B cell (primary cell): ENCODE results near the gene DESI2. TPM values are rescaled to one million over a fixed set of nuclear protein-coding genes. Genes with fewer than 3 reads are reported as not detected.

ENCODE experiments used
- ATAC-seq: fragments of 200-7000 bp; cut with Tn5 transposase; one replicate; pipeline ENCODE4 v1.10.0; 2021; ENCODE audit warnings: low read depth, mild to moderate bottlenecking, moderate number of reproducible peaks, moderate library complexity
- CTCF ChIA-PET: fragments of 350-600 bp; sonication (Branson Sonifier 250); formaldehyde crosslinking; loops from one replicate; lab custom pipeline; 2021; ENCODE audit warnings: antibody characterized with exemption, inconsistent platforms; lab: Charles Lee
- POLR2A ChIA-PET: fragments of 350-600 bp; sonication (Branson Sonifier 250); formaldehyde crosslinking; loops from one replicate; lab custom pipeline; 2021; ENCODE audit warnings: antibody characterized with exemption; lab: Charles Lee
- DNase-seq: peaks from one replicate; pipeline ENCODE4 v3.0.0; 2013
- H2AFZ ChIP-seq: 2 replicates; pipeline ENCODE4 v1.6.1; 2012; ENCODE audit warnings: mild to moderate bottlenecking, low read depth, low read length; ENCODE audit not compliant: insufficient read depth, poor library complexity, severe bottlenecking
- H3K27ac ChIP-seq, 2 donors: 1 replicate in 1 of 2; 2 replicates in 1 of 2; pipeline ENCODE4 v1.5.1; 2012 to 2013; ENCODE audit warnings: low read length in 2 of 2, mild to moderate bottlenecking in 2 of 2, moderate library complexity in 1 of 2
- H3K27me3 ChIP-seq, 4 experiments: fragments of 200-600 bp in 1 of 4; sonication (generic) in 1 of 4; replicated peaks in 1 of 4; 1 replicate in 2 of 4; 2 replicates in 2 of 4; pipeline versions ENCODE4 v1.6.1 to v1.7.0; 2013 to 2016; ENCODE audit warnings: low read length in 3 of 4, mild to moderate bottlenecking in 2 of 4, mixed read lengths in 1 of 4, moderate library complexity in 1 of 4; ENCODE audit not compliant: insufficient read depth in 4 of 4, control insufficient read depth in 3 of 4; ENCODE audit errors: control extremely low read depth in 1 of 4
- H3K36me3 ChIP-seq, 2 experiments: replicated peaks in 1 of 2; 1 replicate in 1 of 2; 2 replicates in 1 of 2; pipeline versions ENCODE4 v1.6.1 to v1.7.1; 2013; ENCODE audit warnings: low read length in 1 of 2; ENCODE audit not compliant: insufficient read depth in 2 of 2, control insufficient read depth in 1 of 2; ENCODE audit errors: control extremely low read depth in 1 of 2, extremely low read depth in 1 of 2
- H3K4me1 ChIP-seq, 2 donors: fragments of 200-600 bp in 1 of 2; sonication (generic) in 1 of 2; 1 replicate in 1 of 2; 2 replicates in 1 of 2; pipeline versions ENCODE4 v1.5.1 to v1.6.1; 2013 to 2017; ENCODE audit warnings: low read length in 2 of 2; ENCODE audit not compliant: control insufficient read depth in 2 of 2, insufficient read depth in 2 of 2
- H3K4me2 ChIP-seq: replicated peaks from 2 replicates; pipeline ENCODE3; 2012; ENCODE audit warnings: mild to moderate bottlenecking, low read depth, low read length; ENCODE audit not compliant: poor library complexity, severe bottlenecking
- H3K4me3 ChIP-seq, 5 experiments: fragments of 200-600 bp in 1 of 5; sonication (generic) in 1 of 5; 1 replicate in 3 of 5; 2 replicates in 2 of 5; pipeline versions ENCODE4 v1.5.1 to v1.7.0; 2011 to 2016; ENCODE audit warnings: low read length in 4 of 5, mild to moderate bottlenecking in 4 of 5, low read depth in 2 of 5, control low read depth in 1 of 5, moderate library complexity in 1 of 5; ENCODE audit not compliant: insufficient read depth in 1 of 5; ENCODE audit errors: control extremely low read depth in 1 of 5, extremely low read depth in 1 of 5
- H3K79me2 ChIP-seq: fragments of 200-600 bp; sonication (generic); one replicate; pipeline ENCODE4 v1.6.0; 2016; ENCODE audit warnings: low read length; ENCODE audit not compliant: control insufficient read depth, insufficient read depth
- H3K9ac ChIP-seq: fragments of 200-600 bp; sonication (generic); 2 replicates; pipeline ENCODE4 v1.6.1; 2017; ENCODE audit warnings: mild to moderate bottlenecking, low read length, moderate library complexity
- H3K9me3 ChIP-seq, 3 donors: one replicate each; pipeline versions ENCODE4 v1.6.1 to v1.7.1; 2013; ENCODE audit warnings: low read length in 2 of 3; ENCODE audit not compliant: control insufficient read depth in 2 of 3, insufficient read depth in 1 of 3; ENCODE audit errors: control extremely low read depth in 1 of 3
- H4K20me1 ChIP-seq: 2 replicates; pipeline ENCODE4 v1.6.0; 2012; ENCODE audit warnings: mild to moderate bottlenecking, low read length; ENCODE audit not compliant: insufficient read depth, control insufficient read depth, poor library complexity, severe bottlenecking
- H3K27ac Mint-ChIP-seq: one replicate; pipeline ENCODE4 v1.8.0; 2021; ENCODE audit warnings: mixed read lengths
- H3K27me3 Mint-ChIP-seq: one replicate; pipeline ENCODE4 v1.8.0; 2021; ENCODE audit warnings: mixed read lengths
- H3K4me1 Mint-ChIP-seq: one replicate; pipeline ENCODE4 v1.8.0; 2021; ENCODE audit warnings: mixed read lengths
- H3K4me3 Mint-ChIP-seq: one replicate; pipeline ENCODE4 v1.8.0; 2021; ENCODE audit warnings: mixed read lengths
- H3K9me3 Mint-ChIP-seq: one replicate; pipeline ENCODE4 v1.8.0; 2022; ENCODE audit warnings: mixed read lengths; ENCODE audit not compliant: insufficient read depth
- EZH2 ChIP-seq: IDR thresholded peaks from 2 replicates; pipeline ENCODE4 v1.6.1; 2012; ENCODE audit warnings: borderline replicate concordance, low read depth, mild to moderate bottlenecking, moderate library complexity, low read length; ENCODE audit not compliant: insufficient read depth, poor library complexity, severe bottlenecking
- WGBS: methylation state at CpG from one replicate; pipeline ENCODE4 v1.1.5; 2013; ENCODE audit warnings: missing lambda C conversion rate; ENCODE audit not compliant: insufficient coverage; 5-methylcytosine and 5-hydroxymethylcytosine counted together
- intact Hi-C: fragments of 100-400 bp; cut with micrococcal nuclease; formaldehyde crosslinking; loops from one replicate; pipeline ENCODE4 v1.10.0; 2022
- polyA plus RNA-seq: library from polyadenylated mRNA; depleted of rRNA; stranded (reverse); fragments of >200 nt; gene quantifications from 2 replicates; pipeline ENCODE4 v1.2.3, GENCODE V29; 2012
- total RNA-seq, 2 donors: library from RNA; stranded (reverse); fragments of 120-200 nt in 1 of 2; gene quantifications; 1 replicate in 1 of 2; 2 replicates in 1 of 2; pipeline versions ENCODE4 v1.2.3 to v1.2.4, GENCODE V29; 2013 to 2022
- TF ChIP-seq, protein P1 (sequence below): fragments of 200-600 bp; IDR thresholded peaks from one replicate; pipeline ENCODE4 v1.8.0; 2022; ENCODE audit warnings: antibody characterized with exemption, mild to moderate bottlenecking

The DESI2 gene
- total and polyA plus RNA-seq, 2 donors (not counting 1 experiment from before 2014, with no cell fraction given), result 9.3 to 25.2 TPM

DNA sequence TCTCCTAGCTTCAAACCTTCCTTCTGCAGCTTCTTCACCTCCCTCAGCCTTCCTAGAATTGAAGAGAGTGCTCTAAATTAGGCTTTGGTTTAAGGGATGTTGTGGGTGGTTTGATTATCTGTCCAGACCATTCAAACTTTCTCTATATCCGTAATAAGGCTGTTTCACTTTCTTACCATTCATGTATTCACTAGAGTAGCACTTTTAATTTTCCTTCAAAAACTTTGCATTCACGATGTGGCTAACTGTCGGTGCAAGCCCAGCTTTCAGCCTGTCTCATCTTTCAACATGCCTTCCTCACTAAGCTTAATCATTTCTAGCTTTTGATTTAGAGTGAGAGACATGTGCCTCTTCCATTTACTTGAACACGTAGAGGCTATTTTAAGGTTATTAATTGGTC lies 26.2 kb upstream of the DESI2 start:
- Mint-ChIP-seq H3K4me3 (no peak overlapping the region), H3K27me3 (peaks cover 30% of the 10 kb centered on the region), H3K4me1 (no peaks in the 10 kb centered on the region), H3K9me3 (no peaks in the 10 kb centered on the region), H3K27ac (no peak overlapping the region)
- no peak for DNase-seq
- POLR2A ChIA-PET, result no interaction called here
- Histone ChIP-seq H3K4me2 (no peak overlapping the region), H2AFZ (no peak overlapping the region), H3K9me3 (no peaks in the 10 kb centered on the region), H4K20me1 (no peaks in the 10 kb centered on the region), H3K79me2 (no peaks in the 10 kb centered on the region), H3K36me3 (no peaks in the 10 kb centered on the region), H3K9ac (no peak overlapping the region), H3K4me1 (no peaks in the 10 kb centered on the region), H3K27ac (no peak overlapping the region), H3K4me3 (no peak overlapping the region), H3K27me3 (peaks cover 0 to 2% (median 0%) of the 10 kb centered on the region in 4 experiments)
- CTCF ChIA-PET, result interaction anchor here (0.6 to 1.9 kb wide), 2 partner anchors 16 to 23 kb away, joined by 3 to 5 read pairs; no protein-coding TSS in a partner anchor
- intact Hi-C loops, result no loop called here
- ATAC-seq, result no peak
- TF ChIP-seq, protein P1, sequence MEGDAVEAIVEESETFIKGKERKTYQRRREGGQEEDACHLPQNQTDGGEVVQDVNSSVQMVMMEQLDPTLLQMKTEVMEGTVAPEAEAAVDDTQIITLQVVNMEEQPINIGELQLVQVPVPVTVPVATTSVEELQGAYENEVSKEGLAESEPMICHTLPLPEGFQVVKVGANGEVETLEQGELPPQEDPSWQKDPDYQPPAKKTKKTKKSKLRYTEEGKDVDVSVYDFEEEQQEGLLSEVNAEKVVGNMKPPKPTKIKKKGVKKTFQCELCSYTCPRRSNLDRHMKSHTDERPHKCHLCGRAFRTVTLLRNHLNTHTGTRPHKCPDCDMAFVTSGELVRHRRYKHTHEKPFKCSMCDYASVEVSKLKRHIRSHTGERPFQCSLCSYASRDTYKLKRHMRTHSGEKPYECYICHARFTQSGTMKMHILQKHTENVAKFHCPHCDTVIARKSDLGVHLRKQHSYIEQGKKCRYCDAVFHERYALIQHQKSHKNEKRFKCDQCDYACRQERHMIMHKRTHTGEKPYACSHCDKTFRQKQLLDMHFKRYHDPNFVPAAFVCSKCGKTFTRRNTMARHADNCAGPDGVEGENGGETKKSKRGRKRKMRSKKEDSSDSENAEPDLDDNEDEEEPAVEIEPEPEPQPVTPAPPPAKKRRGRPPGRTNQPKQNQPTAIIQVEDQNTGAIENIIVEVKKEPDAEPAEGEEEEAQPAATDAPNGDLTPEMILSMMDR, result no peak
- no peak for TF ChIP-seq EZH2
- 80% methylated on average over 1 of the region's 4 CpGs for WGBS

DNA sequence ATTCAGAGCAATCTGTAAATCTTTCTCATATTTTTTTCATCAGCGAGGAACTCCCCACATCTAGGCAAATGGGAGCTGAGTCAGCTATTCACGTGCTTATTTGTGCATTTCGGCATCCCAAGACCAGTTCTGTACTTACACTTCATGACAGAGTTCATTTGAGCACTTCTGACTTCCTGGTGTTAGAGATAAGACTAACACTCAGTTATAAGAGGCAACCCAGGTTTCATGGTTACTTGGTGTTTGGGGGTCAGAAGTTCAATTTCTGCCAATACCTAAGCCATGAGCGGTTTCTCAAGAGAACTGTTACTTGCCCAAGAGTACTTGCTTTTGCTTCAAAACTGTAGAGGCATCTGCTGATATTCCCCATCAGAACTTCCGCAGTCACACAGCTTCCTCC lies 24.1 kb upstream of the DESI2 start:
- CTCF ChIA-PET, result interaction anchor here (1.0 kb wide), 1 partner anchor 25 kb away, joined by 3 read pairs; no protein-coding TSS in a partner anchor

More for the DNA sequence above, 24.1 kb upstream of the DESI2 start:
- Mint-ChIP-seq H3K4me3 (no peak overlapping the region), H3K27ac (no peak overlapping the region), H3K27me3 (peaks cover 33% of the 10 kb centered on the region), H3K4me1 (no peaks in the 10 kb centered on the region), H3K9me3 (no peaks in the 10 kb centered on the region)
- Histone ChIP-seq H3K79me2 (no peaks in the 10 kb centered on the region), H3K9me3 (no peaks in the 10 kb centered on the region), H3K4me1 (no peaks in the 10 kb centered on the region), H3K27ac (no peak overlapping the region), H3K36me3 (no peaks in the 10 kb centered on the region), H3K4me2 (no peak overlapping the region), H3K4me3 (no peak overlapping the region), H4K20me1 (no peaks in the 10 kb centered on the region), H3K9ac (no peak overlapping the region), H3K27me3 (peaks cover 0 to 2% (median 0%) of the 10 kb centered on the region in 4 experiments), H2AFZ (no peak overlapping the region)
- intact Hi-C loops, result no loop called here
- ATAC-seq, result no peak
- WGBS, result 92% methylated on average over 4 of the region's 5 CpGs
- no peak for DNase-seq
- TF ChIP-seq, protein P1, result no peak
- TF ChIP-seq EZH2, result no peak
- POLR2A ChIA-PET, result no interaction called here
